Measurements from ENCODE around the gene AKR1C1.
"Not testable (repeated sequence)": the region's sequence is repeated elsewhere in the genome, so short reads cannot be mapped to it uniquely, and the experiment has no call there.

AKR1C1 gene

DNA sequence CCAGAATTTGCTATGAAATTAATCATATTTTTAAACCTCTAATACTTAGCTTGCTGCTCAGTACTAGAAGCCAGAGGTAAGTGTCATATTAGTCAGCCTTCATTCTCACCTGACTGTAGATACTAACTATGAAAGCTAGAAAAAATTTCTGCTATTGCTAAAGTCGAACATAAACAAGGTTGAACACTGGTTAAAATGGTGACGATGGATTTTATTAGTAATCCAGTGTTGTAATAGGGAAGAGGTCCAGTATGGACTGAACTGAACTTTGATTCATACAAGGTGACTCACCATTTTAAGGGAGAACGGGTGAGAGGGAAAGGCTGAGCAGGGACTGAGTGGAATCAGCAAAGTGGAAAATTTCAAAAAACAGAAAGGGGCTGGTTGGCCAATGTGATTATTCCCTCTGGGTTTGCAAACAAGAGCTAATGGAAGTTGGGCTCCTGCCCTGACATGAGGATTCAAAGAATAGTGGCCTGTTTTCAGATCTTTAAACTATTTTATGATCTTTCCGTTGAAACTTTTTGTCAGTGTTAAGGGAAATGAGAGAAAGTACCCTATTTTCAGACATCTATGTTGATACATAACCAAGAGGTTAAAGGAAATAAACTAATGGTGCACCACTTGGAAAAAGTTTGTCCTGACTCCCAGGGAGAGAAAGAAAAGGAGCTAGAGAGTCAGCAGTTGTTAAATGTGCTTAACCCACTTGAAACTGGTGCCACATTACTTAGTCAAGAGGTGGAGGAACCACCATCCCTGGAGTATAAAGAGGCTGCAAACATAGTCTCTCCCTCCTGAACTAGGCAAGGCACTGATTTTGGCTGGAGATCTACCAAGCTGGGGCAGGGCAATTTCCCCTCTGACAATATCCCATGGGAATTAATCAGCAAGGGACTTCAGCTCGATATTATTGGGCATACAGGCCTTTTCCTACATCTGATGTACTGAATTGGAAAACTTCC is 15.3 kb upstream of the AKR1C1 start:
- no peak for DNase-seq (ENCODE audit: low read depth, low spot score)

DNA sequence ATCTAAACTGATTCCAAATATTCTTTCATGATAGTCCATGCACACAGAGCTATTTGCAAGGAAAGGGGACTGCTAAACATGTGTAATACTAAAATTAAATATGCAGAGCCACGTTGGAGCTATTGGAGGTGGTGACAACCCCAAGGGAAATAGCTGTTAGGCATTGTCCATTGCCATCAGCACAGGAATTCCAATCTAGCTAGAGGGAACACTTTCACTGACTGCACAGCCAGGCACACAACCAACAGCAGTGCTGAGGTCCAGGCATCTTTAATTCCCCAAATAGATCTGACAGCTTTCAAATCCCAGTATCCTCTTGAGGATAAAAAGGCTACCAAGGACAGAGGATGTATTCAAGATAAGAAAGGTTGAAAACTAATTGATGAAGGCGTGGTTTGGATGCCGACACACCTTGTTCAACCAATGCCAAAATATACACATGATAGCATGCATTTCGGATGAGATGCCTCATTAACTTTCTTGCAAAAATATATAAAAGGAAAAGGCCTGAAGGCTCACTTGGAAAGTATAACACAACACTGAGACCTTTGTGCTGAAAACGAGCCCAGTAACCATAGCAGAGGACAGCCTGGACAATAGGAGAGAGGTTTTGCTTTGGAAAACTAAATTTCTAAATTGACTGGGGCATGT is 11.6 kb upstream of the AKR1C1 start:
- DNase-seq (ENCODE audit: low read depth, low spot score) = not testable (repeated sequence)

DNA sequence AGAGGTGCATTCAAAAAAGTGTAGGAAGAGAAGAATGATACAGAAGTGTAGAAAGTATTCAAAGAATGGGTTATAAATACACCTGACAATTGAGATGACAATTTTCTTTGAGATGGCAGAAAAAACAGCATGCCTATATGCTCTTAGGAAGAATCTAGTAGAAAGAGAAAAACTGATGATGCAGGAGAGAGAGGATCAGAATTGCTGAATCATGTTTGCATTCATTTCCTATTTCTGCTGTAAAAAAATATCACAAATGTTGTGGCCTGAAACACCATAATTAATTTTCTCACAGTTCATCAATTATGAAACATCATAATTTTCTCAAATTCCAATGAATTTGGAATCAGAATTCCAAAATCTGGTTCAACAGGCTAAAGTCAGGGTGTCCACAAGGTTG is 9.8 kb upstream of the AKR1C1 start:
- no peak for DNase-seq (ENCODE audit: low read depth, low spot score)

DNA sequence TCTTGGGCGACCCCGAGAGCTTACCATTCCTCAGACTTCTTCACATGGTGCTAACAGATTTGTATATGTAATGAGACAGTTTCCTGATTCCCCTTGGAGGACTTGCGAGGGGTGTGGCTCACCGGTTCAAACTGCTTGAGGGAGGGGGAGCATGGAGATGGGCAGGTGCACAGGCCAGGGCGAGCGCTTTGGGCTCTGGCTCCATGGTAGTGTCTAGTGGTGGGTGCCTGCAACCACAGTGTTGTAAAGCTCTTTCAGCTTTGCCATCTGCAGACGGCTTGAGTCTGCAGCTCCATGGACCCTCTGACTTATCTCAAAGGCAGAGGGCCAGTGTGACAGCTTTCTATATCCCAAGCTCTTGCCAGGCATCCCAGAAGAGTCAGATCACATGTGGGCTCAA is 7.1 kb upstream of the AKR1C1 start:
- not testable (repeated sequence) for DNase-seq (ENCODE audit: low read depth, low spot score)

DNA sequence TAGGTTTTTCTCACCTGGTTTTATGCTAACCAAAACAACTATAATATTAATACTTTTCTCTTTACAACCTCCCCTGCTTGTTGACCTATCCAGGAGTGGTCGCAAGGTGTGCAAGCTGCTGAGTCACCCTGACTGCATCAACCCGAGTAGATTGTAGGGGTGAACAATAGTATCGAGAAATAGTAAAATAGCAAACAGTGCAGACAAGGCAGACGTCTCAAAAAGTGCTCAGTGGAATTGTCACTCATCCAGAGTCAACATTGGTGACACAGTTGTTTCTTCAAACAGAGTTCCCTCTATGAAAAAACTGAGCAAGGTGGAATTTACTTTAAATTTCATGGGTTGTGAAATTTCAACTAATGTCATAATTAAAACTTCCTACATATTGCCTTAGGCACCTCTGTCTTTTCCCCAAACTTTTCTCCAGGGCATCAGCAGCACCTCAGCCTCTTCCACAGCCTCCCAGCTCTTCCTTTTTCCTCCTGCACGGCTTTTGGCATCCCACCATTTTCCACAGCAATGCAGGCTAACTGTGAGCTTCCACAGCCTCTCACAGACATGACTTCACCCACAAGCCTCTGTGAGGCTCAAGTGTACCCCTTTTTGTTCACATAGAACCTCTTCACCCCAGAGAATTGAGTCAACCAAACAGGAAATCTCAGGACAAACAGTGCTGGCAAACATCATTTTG is 6.1 kb upstream of the AKR1C1 start:
- not testable (repeated sequence) for DNase-seq (ENCODE audit: low read depth, low spot score)

DNA sequence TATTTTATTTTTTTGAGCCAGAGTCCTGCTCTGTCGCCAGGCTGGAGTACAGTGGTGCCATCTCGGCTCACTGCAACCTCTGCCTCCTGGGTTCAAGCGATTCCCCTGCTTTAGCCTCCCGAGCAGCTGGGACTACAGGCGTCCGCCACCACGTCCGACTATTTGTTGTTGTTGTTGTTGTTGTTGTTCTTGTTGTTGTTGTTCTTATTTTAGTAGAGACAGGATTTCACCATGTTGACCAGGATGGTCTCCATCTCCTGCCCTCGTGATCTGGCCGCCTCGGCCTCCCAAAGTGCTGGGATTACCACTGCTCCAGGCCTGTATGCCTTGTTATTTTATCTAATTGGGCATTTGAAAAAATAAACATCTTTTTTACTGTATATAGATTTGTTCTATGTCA is 1.7 kb upstream of the AKR1C1 start:
- DNase-seq (ENCODE audit: low read depth, low spot score) = not testable (repeated sequence)

DNA sequence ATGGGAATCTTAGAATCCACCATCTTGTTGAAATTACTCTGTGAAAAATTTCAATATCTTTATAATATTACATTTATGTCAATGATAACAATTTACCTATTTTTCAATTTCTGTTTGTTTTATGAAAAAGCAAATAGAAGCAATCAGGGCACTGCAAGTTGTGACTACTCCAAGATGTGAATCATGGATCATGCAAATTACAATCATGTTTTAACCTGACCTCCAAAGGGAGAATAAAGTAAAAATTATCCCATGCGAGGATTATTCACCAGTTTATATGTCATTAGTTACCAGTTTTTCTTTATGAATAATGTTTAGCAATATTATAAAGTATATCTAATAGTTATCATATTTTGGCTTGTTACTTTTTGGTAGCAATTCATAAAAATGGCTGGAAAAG is 907 bp upstream of the AKR1C1 start:
- DNase-seq (ENCODE audit: low read depth, low spot score) = not testable (repeated sequence)

DNA sequence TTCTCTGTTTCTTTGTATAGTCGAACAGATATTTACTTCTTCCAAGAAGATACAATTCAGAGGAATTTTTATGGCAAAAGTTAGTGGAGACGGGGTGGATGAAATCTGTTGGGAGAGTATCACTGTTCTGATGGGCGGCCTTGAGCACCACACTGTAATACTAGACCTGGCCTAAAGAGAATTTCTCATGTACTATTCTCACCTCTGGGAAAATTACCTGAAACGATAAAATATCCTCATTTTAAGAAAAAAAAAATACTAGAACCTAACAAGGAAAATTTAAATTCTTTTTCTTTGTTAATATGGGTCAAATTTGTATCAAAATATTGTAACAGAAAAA is 570 bp downstream of the AKR1C1 start:
- DNase-seq (ENCODE audit: low read depth, low spot score) = not testable (repeated sequence)

DNA sequence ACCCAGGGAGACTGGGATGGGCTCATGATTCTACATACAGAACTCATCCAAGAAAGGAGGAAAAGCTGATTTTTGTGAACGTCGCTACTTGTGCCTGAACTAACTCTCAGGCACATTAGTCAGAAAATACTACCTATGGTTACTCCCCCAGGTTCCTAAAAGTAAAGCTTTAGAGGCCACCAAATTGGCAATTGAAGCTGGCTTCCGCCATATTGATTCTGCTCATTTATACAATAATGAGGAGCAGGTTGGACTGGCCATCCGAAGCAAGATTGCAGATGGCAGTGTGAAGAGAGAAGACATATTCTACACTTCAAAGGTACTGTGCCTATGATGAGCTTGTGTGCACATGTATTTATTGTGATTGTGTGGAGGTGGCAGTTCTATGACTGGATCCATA is 2.5 kb downstream of the AKR1C1 start:
- not testable (repeated sequence) for DNase-seq (ENCODE audit: low read depth, low spot score)

DNA sequence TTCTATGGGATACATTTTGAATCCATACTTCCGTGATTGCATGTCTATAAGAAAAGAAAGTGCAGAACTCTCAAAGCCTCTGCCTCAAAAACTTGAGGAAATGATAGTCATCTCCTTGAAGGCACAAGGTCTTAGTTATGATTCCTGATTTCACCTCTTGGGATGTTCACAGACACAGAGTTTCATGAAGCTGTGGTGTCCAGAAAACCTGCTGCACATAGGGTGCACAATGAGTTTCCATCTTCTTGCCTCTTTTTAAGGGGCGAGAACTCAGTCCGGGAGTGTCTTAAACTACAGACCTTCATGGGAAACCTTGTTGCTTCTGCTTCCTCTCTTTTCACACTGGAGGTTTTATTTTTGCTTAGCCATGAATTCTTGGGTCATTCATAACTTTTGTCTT is 4.0 kb downstream of the AKR1C1 start:
- DNase-seq (ENCODE audit: low read depth, low spot score) = not testable (repeated sequence)

DNA sequence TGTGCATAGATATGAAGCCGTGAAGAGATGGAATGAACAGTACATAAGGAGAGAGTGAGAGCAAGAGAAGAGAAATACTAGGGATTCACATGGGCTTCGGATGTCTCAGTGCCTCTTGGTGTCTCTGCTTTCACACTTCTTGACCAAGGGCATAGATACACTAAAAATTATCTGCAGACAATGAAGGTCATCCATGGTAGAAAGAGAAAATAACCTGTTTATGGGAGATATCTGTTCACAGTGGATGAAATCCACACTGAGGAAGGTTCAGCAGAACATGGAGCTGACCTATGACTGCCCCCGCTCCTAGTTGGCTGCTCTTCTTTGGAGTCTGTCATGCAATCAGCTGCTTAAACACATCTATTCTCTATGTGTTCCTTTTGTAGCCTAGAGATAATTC is 6.1 kb downstream of the AKR1C1 start:
- not testable (repeated sequence) for DNase-seq (ENCODE audit: low read depth, low spot score)

DNA sequence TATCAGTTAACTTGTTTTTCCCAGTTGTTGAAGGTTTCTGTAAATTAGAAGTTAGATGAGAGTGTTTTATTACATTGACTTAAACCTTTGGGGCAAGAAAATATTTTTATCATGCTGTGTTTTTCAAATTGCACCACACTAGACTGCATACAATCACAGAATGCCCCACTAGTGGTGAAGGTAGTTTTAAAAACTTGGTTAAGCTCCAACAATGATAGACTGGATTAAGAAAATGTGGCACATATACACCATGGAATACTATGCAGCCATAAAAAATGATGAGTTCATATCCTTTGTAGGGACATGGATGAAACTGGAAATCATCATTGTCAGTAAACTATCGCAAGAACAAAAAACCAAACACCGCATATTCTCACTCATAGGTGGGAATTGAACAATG is 7.1 kb downstream of the AKR1C1 start:
- DNase-seq (ENCODE audit: low read depth, low spot score) = not testable (repeated sequence)

DNA sequence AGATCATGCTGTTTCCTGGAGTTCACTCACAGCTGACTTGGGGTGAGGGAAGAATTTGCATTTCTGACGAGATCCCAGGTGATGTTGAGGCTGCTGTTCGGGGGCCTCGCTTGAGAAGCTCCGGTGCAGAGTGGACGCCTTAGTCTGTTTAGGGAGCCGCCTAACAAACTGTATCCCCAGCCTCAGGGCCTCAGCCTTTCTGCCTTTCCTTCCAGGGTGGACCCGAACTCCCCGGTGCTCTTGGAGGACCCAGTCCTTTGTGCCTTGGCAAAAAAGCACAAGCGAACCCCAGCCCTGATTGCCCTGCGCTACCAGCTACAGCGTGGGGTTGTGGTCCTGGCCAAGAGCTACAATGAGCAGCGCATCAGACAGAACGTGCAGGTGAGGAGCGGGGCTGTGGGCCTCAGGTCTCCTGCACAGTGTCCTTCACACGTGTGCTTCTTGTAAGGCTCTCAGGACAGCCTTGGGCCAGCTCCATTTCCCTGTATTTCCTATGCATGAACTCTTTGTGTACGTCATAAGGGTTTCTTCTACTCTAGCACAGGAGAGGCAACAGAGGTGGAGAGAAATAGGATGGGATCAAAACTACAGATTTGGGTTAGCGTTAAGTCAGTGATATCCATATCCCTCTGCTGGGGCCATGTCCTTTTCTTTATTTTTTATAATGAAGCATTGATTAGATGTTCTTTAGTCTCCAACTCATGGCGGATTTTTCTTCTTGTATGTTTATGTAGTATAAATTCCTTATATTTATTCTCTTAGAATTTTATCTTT is 9.3 kb downstream of the AKR1C1 start:
- not testable (repeated sequence) for DNase-seq (ENCODE audit: low read depth, low spot score)

DNA sequence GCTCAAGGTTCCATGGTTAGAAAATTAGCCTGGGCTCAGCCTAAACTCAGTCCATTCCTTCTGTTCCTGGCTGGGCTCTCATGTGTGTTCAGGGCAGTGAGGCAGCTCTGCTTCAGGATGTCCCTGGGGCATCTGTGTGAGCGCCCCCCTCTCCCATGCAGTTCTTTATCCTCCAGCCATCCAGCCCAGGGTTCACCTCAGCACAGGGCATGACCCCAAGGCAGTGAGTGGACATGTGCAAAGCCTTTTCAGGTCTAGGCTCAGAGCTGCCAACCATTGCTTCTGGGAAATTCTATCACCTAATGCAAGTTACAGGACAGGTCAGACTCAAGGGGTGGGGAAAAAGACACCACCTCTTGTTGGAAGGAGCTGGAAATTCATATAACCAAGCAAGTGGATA is 10.1 kb downstream of the AKR1C1 start:
- DNase-seq (ENCODE audit: low read depth, low spot score) = not testable (repeated sequence)

DNA sequence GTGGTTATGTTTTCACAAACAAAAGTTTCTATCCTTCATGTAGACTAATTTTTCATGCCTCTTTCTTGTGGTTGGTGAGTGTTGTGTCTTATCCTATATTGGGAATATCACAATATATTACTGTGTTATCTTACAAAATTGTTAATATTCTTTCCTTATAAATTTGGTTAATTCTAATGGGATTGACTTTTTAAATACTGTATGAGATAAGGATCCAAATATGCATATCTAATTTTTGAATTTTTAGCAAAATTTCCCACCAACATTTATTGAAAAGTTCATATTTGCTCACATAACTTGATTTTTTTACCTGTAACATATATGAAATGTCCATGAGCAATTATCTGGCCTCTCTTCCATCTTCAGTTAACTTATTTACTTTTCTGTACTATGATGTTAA is 11.2 kb downstream of the AKR1C1 start:
- not testable (repeated sequence) for DNase-seq (ENCODE audit: low read depth, low spot score)

DNA sequence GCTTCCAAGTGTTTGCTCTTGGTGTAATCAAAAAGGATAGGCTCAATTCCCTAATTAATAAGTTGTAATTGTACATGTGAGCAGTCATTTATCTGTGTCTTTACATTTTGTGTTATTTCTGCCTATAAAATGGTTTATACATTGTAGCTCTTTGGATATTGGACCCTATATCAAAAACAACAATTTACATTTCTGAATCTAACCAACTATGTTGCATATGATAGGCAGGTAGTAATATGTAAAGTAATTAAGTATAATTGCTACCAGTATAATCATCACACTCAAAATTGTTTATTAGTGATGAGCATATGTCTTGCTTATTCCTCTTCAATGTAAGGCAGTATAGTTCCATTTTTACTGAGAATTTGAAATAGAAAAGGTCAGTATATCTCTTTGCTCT is 13.8 kb downstream of the AKR1C1 start:
- DNase-seq (ENCODE audit: low read depth, low spot score) = no peak

DNA sequence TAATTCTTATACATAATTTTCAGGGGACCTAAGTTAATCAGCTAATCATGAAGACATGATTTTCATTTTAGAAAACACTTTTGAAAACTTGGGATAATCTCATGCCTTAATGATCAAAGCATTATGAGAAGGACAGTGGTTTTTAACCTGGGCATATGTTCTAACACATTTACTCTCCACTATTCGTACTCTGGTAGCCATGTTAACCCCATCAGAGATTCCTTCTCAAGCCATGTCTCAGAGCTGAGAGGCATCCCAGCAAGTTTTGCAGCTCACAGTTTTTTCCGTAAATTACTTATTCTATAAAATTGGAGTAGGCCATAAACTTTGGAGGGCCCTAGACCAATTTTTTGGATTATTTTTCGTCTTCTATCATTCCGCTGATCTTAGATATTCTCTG is 15.7 kb downstream of the AKR1C1 start:
- no peak for DNase-seq (ENCODE audit: low read depth, low spot score)

DNA sequence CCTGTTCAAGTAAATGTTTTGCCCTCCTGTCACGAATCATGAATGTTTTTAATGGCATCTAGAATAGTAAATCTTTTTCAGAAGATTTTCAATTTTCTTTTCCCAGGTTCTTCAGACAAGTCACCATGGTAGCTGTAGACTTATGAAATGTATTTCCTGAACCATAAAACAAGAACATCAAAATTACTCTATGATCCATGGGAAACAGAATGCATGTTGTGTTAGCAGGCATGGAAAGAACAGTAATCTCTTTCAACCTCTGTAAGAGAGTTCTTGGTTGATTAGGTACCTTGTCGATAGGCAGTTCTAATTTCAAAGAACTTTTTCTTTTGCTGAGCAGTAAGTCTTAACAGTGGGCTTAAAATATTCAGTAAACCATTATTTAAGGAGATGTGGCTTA is 17.6 kb downstream of the AKR1C1 start:
- DNase-seq (ENCODE audit: low read depth, low spot score) = no peak

DNA sequence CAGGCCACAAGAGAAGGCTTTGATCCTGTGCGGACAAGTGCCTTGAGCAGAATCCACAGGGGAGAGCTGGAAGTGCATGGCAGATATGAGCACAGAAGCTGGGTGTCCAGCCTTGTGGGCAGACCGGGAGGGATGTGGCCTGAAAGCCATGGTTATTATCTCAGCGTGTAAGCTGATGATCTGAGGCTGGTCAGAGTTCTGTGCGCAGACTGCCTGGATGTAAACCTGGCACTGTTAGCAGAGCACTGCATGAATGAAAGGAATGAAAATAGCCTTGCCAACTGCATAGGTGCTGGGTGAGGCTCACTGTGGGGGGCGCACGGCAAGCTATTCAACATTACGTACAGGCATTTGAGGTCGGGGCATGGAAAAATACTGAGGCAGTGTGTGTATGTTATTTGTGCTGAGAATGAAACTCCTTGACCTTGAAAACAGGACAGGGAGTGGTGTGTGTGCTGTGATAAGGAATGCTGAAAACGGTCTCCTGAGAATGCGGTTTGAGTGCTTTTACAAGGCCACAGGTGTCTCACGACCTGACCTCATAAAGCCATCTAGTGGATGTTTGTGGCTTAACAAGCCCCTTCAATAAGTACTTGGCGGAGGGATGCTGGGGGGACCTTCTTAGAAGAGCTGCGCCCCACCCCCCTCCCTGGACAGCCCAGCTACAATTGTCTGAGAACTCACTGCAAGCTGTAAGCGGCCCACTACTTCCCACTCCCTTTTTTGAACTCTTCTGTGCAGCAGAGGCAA is 18.7 kb downstream of the AKR1C1 start:
- no peak for DNase-seq (ENCODE audit: low read depth, low spot score)

DNA sequence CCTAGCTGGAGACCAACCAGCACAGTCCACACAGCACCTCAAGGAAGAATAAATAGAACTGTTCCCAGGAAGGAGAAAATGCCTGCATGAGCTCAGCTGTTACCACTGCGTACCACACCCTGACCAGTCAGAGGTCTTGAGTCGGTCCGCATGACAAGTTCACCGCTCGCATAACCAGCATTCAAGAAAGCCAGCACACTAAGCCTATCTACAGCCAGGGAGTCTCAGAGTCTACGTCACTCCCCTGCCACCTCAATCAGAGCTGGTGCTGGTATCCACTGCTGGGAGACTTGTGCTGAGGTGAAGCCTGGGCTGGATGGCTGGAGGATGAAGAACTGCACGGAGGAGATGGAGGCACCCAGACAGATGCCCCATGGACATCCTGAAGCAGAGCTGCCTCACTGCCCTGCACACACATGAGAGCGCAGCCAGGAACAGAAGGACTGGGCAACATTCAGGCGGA is 19.6 kb downstream of the AKR1C1 start:
- no peak for DNase-seq (ENCODE audit: low read depth, low spot score)
